DND-41 (cell line): ENCODE measurements around the gene RARRES1.
"Not testable (repeated sequence)": the region's sequence is repeated elsewhere in the genome, so short reads cannot be mapped to it uniquely, and the experiment has no call there.

ENCODE experiments used
- ATAC-seq: fragments of 200-7000 bp; cut with Tn5 transposase; 3 replicates; pipeline ENCODE4 v1.9.1; 2021; ENCODE audit warnings: low read depth; ENCODE audit not compliant: insufficient read depth
- DNase-seq: peaks from one replicate; pipeline ENCODE4 v3.0.0-alpha.2; 2020
- H2AFZ ChIP-seq: 2 replicates; pipeline ENCODE4 v1.6.0; 2012; ENCODE audit warnings: low read depth, low read length
- H3K27ac ChIP-seq: 2 replicates; pipeline ENCODE4 v1.5.1; 2012; ENCODE audit warnings: low read length, inconsistent platforms
- H3K27me3 ChIP-seq: fragments of 200-600 bp; sonication (generic); 2 replicates; pipeline ENCODE4 v1.6.0; 2012; ENCODE audit warnings: low read length, mild to moderate bottlenecking, inconsistent platforms; ENCODE audit not compliant: insufficient read depth, poor library complexity
- H3K36me3 ChIP-seq: 2 replicates; pipeline ENCODE4 v1.5.1; 2012; ENCODE audit warnings: low read length, inconsistent platforms; ENCODE audit not compliant: insufficient read depth
- H3K4me1 ChIP-seq: 2 replicates; pipeline ENCODE4 v1.5.1; 2012; ENCODE audit warnings: mild to moderate bottlenecking, low read length; ENCODE audit not compliant: insufficient read depth
- H3K4me2 ChIP-seq: 2 replicates; pipeline ENCODE4 v1.6.0; 2012; ENCODE audit warnings: mild to moderate bottlenecking, moderate library complexity, low read length, inconsistent platforms; ENCODE audit not compliant: insufficient read depth
- H3K4me3 ChIP-seq, 2 experiments: fragments of 200-600 bp in 1 of 2; shearing (Covaris generic) in 1 of 2; 2 replicates each; pipeline ENCODE4 v1.5.1; 2012 to 2016; ENCODE audit warnings: inconsistent platforms in 2 of 2, low read length in 2 of 2, mild to moderate bottlenecking in 2 of 2, low read depth in 1 of 2, moderate library complexity in 1 of 2
- H3K79me2 ChIP-seq: 2 replicates; pipeline ENCODE4 v1.6.0; 2012; ENCODE audit warnings: low read length, inconsistent platforms; ENCODE audit not compliant: insufficient read depth
- H3K9ac ChIP-seq: 2 replicates; pipeline ENCODE4 v1.6.0; 2012; ENCODE audit warnings: low read depth, mild to moderate bottlenecking, inconsistent platforms, low read length, moderate library complexity
- H3K9me3 ChIP-seq: 2 replicates; pipeline ENCODE4 v1.5.1; 2012; ENCODE audit warnings: low read length, moderate library complexity, mild to moderate bottlenecking, inconsistent platforms; ENCODE audit not compliant: insufficient read depth, severe bottlenecking
- H4K20me1 ChIP-seq: 2 replicates; pipeline ENCODE4 v1.6.0; 2012; ENCODE audit warnings: low read length; ENCODE audit not compliant: insufficient read depth
- EZH2 ChIP-seq: IDR thresholded peaks from 3 replicates; pipeline ENCODE4 v1.6.1; 2012; ENCODE audit warnings: borderline replicate concordance, low read depth, mild to moderate bottlenecking, moderate library complexity, low read length, inconsistent platforms; ENCODE audit not compliant: severe bottlenecking
- TF ChIP-seq, protein P1 (sequence below): IDR thresholded peaks from 2 replicates; pipeline ENCODE4 v1.5.1; 2012; ENCODE audit warnings: borderline replicate concordance, low read length, moderate library complexity, mild to moderate bottlenecking; ENCODE audit not compliant: poor library complexity, severe bottlenecking; ENCODE audit errors: extremely low read depth

RARRES1 gene

GRCh38 chr3:158701420-158702065, 30.7 kb downstream of the RARRES1 start:
- H3K9ac ChIP-seq = no peak overlapping the region
- H4K20me1 ChIP-seq = no peaks in the 10 kb centered on the region
- TF ChIP-seq EZH2 = no peak
- TF ChIP-seq, protein P1, sequence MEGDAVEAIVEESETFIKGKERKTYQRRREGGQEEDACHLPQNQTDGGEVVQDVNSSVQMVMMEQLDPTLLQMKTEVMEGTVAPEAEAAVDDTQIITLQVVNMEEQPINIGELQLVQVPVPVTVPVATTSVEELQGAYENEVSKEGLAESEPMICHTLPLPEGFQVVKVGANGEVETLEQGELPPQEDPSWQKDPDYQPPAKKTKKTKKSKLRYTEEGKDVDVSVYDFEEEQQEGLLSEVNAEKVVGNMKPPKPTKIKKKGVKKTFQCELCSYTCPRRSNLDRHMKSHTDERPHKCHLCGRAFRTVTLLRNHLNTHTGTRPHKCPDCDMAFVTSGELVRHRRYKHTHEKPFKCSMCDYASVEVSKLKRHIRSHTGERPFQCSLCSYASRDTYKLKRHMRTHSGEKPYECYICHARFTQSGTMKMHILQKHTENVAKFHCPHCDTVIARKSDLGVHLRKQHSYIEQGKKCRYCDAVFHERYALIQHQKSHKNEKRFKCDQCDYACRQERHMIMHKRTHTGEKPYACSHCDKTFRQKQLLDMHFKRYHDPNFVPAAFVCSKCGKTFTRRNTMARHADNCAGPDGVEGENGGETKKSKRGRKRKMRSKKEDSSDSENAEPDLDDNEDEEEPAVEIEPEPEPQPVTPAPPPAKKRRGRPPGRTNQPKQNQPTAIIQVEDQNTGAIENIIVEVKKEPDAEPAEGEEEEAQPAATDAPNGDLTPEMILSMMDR = no peak
- no peak for ATAC-seq
- H3K27ac ChIP-seq = no peak overlapping the region
- H2AFZ ChIP-seq = no peak overlapping the region
- no peaks in the 10 kb centered on the region for H3K27me3 ChIP-seq
- no peaks in the 10 kb centered on the region for H3K4me1 ChIP-seq
- H3K9me3 ChIP-seq = no peaks in the 10 kb centered on the region
- H3K79me2 ChIP-seq = no peaks in the 10 kb centered on the region
- no peak overlapping the region for H3K4me3 ChIP-seq
- no peak overlapping the region for H3K4me2 ChIP-seq
- peaks cover 30% of the 10 kb centered on the region; the same call in 1 of the 2 replicates for H3K36me3 ChIP-seq
- DNase-seq = no peak

DNA sequence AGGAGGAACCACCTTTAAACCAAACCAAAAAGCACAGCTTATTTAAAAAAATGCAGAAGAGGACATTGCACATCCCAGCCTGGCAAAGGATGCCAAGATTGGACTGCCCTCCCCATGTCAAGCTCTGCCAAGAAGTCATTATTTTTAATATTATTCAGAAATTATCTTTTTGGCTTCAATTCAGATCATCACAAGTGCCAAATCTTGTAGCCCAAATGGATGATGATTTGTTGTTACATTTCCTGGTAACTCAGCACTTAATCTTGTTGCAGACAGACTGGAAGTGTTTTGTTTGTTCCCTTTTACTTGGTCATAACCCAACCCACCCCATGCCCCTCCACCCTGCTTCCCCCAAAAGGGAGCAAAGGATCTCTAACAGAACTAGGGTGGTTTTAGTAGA, 31.7 kb downstream of the RARRES1 start:
- Histone ChIP-seq H3K36me3 (peaks cover 29% of the 10 kb centered on the region; the same call in 1 of the 2 replicates), H3K27ac (no peak overlapping the region), H4K20me1 (no peaks in the 10 kb centered on the region), H3K4me1 (no peaks in the 10 kb centered on the region), H3K79me2 (no peaks in the 10 kb centered on the region), H3K4me2 (no peak overlapping the region), H3K9me3 (no peaks in the 10 kb centered on the region), H3K27me3 (no peaks in the 10 kb centered on the region), H3K9ac (no peak overlapping the region), H2AFZ (no peak overlapping the region), H3K4me3 (no peak overlapping the region)
- DNase-seq (no peak), ATAC-seq (no peak)
- TF ChIP-seq, protein P1 = no peak
- no peak for TF ChIP-seq EZH2

- Histone ChIP-seq H3K4me3 (no peak overlapping the region), H3K36me3 (peaks cover 45% of the 10 kb centered on the region; the same call in 1 of the 2 replicates), H3K4me2 (no peak overlapping the region)
Observed at GRCh38 chr3:158696618-158697017, 35.6 kb downstream of the RARRES1 start.

GRCh38 chr3:158693866-158694456, 38.3 kb downstream of the RARRES1 start:
- not testable (repeated sequence) for DNase-seq, H3K27me3 ChIP-seq, H3K4me3 ChIP-seq, H3K79me2 ChIP-seq, H3K4me2 ChIP-seq, H3K27ac ChIP-seq, H3K4me1 ChIP-seq, H2AFZ ChIP-seq, H4K20me1 ChIP-seq, H3K9me3 ChIP-seq, H3K9ac ChIP-seq, ATAC-seq
- H3K36me3 ChIP-seq = peaks cover 53% of the 10 kb centered on the region; the same call in 1 of the 2 replicates

More at GRCh38 chr3:158696618-158697017, 35.6 kb downstream of the RARRES1 start:
- H3K79me2 ChIP-seq = no peaks in the 10 kb centered on the region
- no peaks in the 10 kb centered on the region for H3K9me3 ChIP-seq
- DNase-seq = no peak
- no peaks in the 10 kb centered on the region for H3K27me3 ChIP-seq
- H4K20me1 ChIP-seq = no peaks in the 10 kb centered on the region
- H3K9ac ChIP-seq = no peak overlapping the region
- no peak overlapping the region for H2AFZ ChIP-seq
- H3K4me1 ChIP-seq = no peaks in the 10 kb centered on the region
- TF ChIP-seq, protein P1 = no peak
- TF ChIP-seq EZH2 = no peak
- no peak for ATAC-seq
- no peak overlapping the region for H3K27ac ChIP-seq
